ENCODE results near the gene CREBL2. TPM values are rescaled to one million over a fixed set of nuclear protein-coding genes. Genes with fewer than 3 reads are reported as not detected.

CREBL2 gene
- polyA plus RNA-seq, 1 experiment: 31.0 TPM

DNA sequence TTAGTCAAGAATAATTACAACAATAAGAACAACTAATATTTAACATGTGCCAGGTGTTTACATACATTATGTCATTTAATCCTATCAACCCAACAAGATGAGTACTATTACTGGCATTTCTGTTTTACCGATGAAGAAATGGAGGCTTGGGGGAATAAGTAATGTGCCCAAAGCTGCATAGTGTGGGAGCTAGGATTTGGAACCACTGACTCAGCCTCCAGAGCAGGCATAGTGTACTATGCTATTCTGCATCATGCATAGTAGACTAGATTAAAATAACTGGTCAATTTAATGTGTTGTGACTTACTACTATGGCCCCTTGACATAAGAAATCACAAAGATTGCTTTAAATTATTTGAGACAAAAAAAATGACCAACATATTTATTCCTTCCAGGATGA, 74.8 kb downstream of the CREBL2 start:
- H3K27ac ChIP-seq (ENCODE audit: low read depth, low read length): no peak overlapping the region
- no peaks in the 10 kb centered on the region for H3K9me3 ChIP-seq (ENCODE audit: control insufficient read depth, insufficient read depth, low read length)
- no peak overlapping the region for H3K4me3 ChIP-seq (ENCODE audit: low read depth, low read length)
- DNase-seq (ENCODE audit: low read depth, low spot score): no peak
- TF ChIP-seq, protein P1, sequence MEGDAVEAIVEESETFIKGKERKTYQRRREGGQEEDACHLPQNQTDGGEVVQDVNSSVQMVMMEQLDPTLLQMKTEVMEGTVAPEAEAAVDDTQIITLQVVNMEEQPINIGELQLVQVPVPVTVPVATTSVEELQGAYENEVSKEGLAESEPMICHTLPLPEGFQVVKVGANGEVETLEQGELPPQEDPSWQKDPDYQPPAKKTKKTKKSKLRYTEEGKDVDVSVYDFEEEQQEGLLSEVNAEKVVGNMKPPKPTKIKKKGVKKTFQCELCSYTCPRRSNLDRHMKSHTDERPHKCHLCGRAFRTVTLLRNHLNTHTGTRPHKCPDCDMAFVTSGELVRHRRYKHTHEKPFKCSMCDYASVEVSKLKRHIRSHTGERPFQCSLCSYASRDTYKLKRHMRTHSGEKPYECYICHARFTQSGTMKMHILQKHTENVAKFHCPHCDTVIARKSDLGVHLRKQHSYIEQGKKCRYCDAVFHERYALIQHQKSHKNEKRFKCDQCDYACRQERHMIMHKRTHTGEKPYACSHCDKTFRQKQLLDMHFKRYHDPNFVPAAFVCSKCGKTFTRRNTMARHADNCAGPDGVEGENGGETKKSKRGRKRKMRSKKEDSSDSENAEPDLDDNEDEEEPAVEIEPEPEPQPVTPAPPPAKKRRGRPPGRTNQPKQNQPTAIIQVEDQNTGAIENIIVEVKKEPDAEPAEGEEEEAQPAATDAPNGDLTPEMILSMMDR (IDR thresholded peaks at IDR 0.05; ENCODE audit: low read depth, low read length): no peak
- ChIA-PET POLR2A (no interaction called here), CTCF (interaction anchor here (0.7 kb wide), 1 partner anchor 32 kb away, joined by 3 read pairs; no protein-coding TSS in a partner anchor)
- peaks cover 9% of the 10 kb centered on the region for H3K27me3 ChIP-seq (ENCODE audit: control insufficient read depth, insufficient read depth, low read length)

DNA sequence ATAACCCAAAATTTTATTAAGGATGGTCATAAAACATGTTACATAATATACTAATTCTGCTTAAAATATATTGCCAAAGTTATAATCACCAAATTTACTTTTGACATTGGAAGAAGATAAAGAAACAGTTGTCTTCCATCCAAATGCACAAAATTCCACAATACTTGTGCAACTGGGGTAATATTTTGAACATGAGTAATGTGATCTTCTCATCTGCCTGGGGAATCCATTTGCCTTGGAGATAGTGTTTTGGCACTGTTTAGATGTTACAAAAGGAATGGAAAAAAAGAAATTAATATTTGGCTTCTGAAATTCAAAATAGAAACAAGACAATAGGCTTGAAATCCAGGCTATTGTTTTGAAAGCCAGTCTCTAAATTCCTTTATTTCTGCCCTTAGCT, 75.2 kb downstream of the CREBL2 start:
- ChIA-PET CTCF (no interaction called here), POLR2A (no interaction called here)
- TF ChIP-seq, protein P1 (IDR thresholded peaks at IDR 0.05; ENCODE audit: low read depth, low read length): no peak
- H3K4me3 ChIP-seq (ENCODE audit: low read depth, low read length): no peak overlapping the region
- H3K9me3 ChIP-seq (ENCODE audit: control insufficient read depth, insufficient read depth, low read length): no peaks in the 10 kb centered on the region
- H3K27me3 ChIP-seq (ENCODE audit: control insufficient read depth, insufficient read depth, low read length): peaks cover 10% of the 10 kb centered on the region
- DNase-seq (ENCODE audit: low read depth, low spot score): no peak
- H3K27ac ChIP-seq (ENCODE audit: low read depth, low read length): no peak overlapping the region

DNA sequence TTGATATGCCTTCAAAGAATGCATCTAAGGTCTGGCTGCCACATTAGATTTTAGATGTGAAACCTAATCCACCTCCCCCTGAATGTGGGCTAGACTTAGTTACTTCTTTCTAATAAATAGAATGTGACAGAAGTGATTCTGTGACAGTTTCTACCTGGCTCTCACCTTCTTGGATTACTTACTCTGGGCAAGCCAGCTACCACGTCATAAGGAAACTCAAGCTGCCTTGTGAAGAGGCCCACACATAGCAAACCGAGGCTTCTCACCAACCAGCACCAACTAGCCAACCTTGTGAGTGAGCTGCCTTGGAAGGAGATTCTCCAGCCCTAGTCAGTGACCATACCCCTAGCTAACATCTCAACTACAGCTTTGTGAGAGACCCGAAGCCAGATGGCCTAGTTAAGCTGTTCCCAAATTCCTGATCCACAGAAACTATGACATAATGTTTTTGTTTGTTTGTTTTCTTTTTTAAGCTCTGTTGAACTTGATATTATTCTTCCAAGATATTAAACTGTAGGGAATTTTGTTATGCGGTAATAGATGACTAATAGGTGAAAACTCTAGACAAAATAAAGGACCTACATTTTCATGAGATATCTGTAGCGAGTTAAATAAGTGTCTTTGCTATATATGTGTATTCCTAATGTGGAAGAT, 78.1 kb downstream of the CREBL2 start:
- TF ChIP-seq, protein P1 (IDR thresholded peaks at IDR 0.05; ENCODE audit: low read depth, low read length): no peak
- Histone ChIP-seq H3K27me3 (ENCODE audit: control insufficient read depth, insufficient read depth, low read length) (peaks cover 8% of the 10 kb centered on the region), H3K4me3 (ENCODE audit: low read depth, low read length) (no peak overlapping the region), H3K27ac (ENCODE audit: low read depth, low read length) (no peak overlapping the region), H3K9me3 (ENCODE audit: control insufficient read depth, insufficient read depth, low read length) (no peaks in the 10 kb centered on the region)
- CTCF ChIA-PET: no interaction called here
- POLR2A ChIA-PET: no interaction called here
- DNase-seq (ENCODE audit: low read depth, low spot score): no peak

DNA sequence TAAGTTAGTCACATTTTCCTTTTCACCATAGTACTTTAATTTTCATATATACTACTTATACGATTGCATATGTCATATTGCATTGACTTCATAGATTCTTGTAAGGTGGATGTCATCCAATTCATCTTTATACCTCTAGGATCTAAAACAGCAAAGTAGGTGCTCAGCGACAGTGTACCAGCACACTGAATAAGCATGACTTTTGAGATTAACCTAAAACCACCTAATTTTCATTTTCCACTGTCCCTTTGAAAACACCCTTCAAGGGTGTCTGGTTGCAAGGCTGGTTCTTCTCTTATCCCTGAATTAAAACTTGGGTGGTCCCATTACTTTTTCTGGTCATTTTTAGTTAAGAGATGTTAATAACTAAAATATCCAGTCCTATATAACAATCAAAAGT, 79.9 kb downstream of the CREBL2 start:
- TF ChIP-seq, protein P1 (IDR thresholded peaks at IDR 0.05; ENCODE audit: low read depth, low read length): no peak
- ChIA-PET CTCF (no interaction called here), POLR2A (no interaction called here)
- peaks cover 8% of the 10 kb centered on the region for H3K27me3 ChIP-seq (ENCODE audit: control insufficient read depth, insufficient read depth, low read length)
- H3K4me3 ChIP-seq (ENCODE audit: low read depth, low read length): no peak overlapping the region
- no peak for DNase-seq (ENCODE audit: low read depth, low spot score)
- no peaks in the 10 kb centered on the region for H3K9me3 ChIP-seq (ENCODE audit: control insufficient read depth, insufficient read depth, low read length)
- H3K27ac ChIP-seq (ENCODE audit: low read depth, low read length): no peak overlapping the region

DNA sequence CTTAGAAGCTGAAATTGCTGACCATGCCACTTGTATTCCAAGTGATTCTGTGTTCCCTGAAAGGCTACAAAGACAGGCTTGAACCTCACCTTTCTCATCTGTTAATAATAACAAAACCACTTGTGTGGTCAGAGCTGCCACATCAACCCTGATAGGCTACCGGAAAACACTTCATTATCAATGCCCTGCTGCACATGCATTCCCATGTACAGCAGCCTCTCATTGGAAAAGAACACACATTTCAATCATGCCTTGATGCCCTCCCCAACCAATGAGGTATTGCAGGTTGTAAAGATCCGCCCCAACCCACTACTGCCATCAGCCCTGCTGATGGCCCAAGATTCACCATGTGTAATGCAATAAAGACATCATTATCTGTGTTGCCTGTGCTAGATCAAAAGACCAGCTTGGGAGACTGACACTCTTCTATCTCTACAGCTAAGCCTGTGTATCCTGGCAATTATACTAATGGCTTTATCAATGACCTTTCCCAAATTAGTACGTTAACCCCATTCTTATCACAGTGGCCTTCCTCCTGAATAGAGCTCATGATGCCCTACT, 81.5 kb downstream of the CREBL2 start:
- ChIA-PET CTCF (interaction anchor here (0.6 to 1.8 kb wide), 2 partner anchors 316 to 643 kb away, joined by 3 to 4 read pairs; no protein-coding TSS in a partner anchor), POLR2A (no interaction called here)
- TF ChIP-seq, protein P1 (IDR thresholded peaks at IDR 0.05; ENCODE audit: low read depth, low read length): no peak
- no peak for DNase-seq (ENCODE audit: low read depth, low spot score)
- H3K9me3 ChIP-seq (ENCODE audit: control insufficient read depth, insufficient read depth, low read length): no peaks in the 10 kb centered on the region
- no peak overlapping the region for H3K4me3 ChIP-seq (ENCODE audit: low read depth, low read length)
- peaks cover 8% of the 10 kb centered on the region for H3K27me3 ChIP-seq (ENCODE audit: control insufficient read depth, insufficient read depth, low read length)
- no peak overlapping the region for H3K27ac ChIP-seq (ENCODE audit: low read depth, low read length)

Data from AG04450 (cell line).